Urinary bladder (tissue), 4 donors: ENCODE data around the gene LRRC27. TPM values are rescaled to one million over a fixed set of nuclear protein-coding genes. Genes with fewer than 3 reads are reported as not detected.
"Not testable (repeated sequence)": the region's sequence is repeated elsewhere in the genome, so short reads cannot be mapped to it uniquely, and the experiment has no call there.

Experiments
- DNase-seq: peaks from one replicate; pipeline ENCODE4 v3.0.0-alpha.2; 2015; ENCODE audit errors: extremely low spot score
- H3K27ac ChIP-seq: one replicate; pipeline ENCODE4 v1.5.1; 2013; ENCODE audit warnings: low read depth, mild to moderate bottlenecking, moderate library complexity
- H3K36me3 ChIP-seq: one replicate; pipeline ENCODE4 v1.6.1; 2013; ENCODE audit warnings: mild to moderate bottlenecking, moderate library complexity; ENCODE audit not compliant: insufficient read depth
- H3K4me1 ChIP-seq: one replicate; pipeline ENCODE4 v1.6.1; 2013; ENCODE audit warnings: mild to moderate bottlenecking, moderate library complexity; ENCODE audit not compliant: insufficient read depth
- H3K4me3 ChIP-seq: one replicate; pipeline ENCODE4 v1.5.1; 2013; ENCODE audit warnings: low read depth, low read length
- WGBS: extraction: QIAGEN DNeasy Blood & Tissue Kit; methylation state at CpG from one replicate; pipeline ENCODE4 v1.1.7; 2013; 5-methylcytosine and 5-hydroxymethylcytosine counted together
- polyA plus RNA-seq: library from polyadenylated mRNA; stranded (reverse); fragments of 200-250 nt; gene quantifications from one replicate; pipeline ENCODE4 v1.2.3, GENCODE V29; 2013
- total RNA-seq: library from RNA; depleted of rRNA; stranded (reverse); fragments of >200 nt; gene quantifications from one replicate; pipeline ENCODE4 v1.2.3, GENCODE V29; 2014
- donor health status: healthy with polysubstance abuse.
- donor health status: healthy.

LRRC27 gene
- total and polyA plus RNA-seq, 2 donors = 6.5 to 13.2 TPM

GRCh38 chr10:132346806-132347205, 14.8 kb downstream of the LRRC27 start:
- no peak for DNase-seq
- no peaks in the 10 kb centered on the region for H3K4me1 ChIP-seq
- WGBS = 94% methylated on average over 9 of the region's 9 CpGs
- H3K36me3 ChIP-seq = no peaks in the 10 kb centered on the region
- no peak overlapping the region for H3K27ac ChIP-seq
- no peak overlapping the region for H3K4me3 ChIP-seq

GRCh38 chr10:132347211-132347930, 15.4 kb downstream of the LRRC27 start:
- Histone ChIP-seq H3K4me3 (no peak overlapping the region), H3K36me3 (no peaks in the 10 kb centered on the region), H3K4me1 (no peaks in the 10 kb centered on the region), H3K27ac (no peak overlapping the region)
- DNase-seq = no peak
- 95% methylated on average over 23 of the region's 23 CpGs for WGBS

GRCh38 chr10:132347931-132348267, 15.9 kb downstream of the LRRC27 start:
- Histone ChIP-seq H3K4me1 (no peaks in the 10 kb centered on the region), H3K36me3 (no peaks in the 10 kb centered on the region), H3K27ac (no peak overlapping the region), H3K4me3 (no peak overlapping the region)
- WGBS = 80% methylated on average over 13 of the region's 13 CpGs
- DNase-seq = no peak

GRCh38 chr10:132349766-132350165, 17.8 kb downstream of the LRRC27 start:
- Histone ChIP-seq H3K4me3 (no peak overlapping the region), H3K36me3 (no peaks in the 10 kb centered on the region), H3K27ac (no peak overlapping the region), H3K4me1 (no peaks in the 10 kb centered on the region)
- whole genome bisulfite sequencing = 89% methylated on average over 6 of the region's 6 CpGs
- no peak for DNase-seq

GRCh38 chr10:132350391-132350790, 18.4 kb downstream of the LRRC27 start:
- Histone ChIP-seq H3K4me3 (no peak overlapping the region), H3K36me3 (no peaks in the 10 kb centered on the region), H3K27ac (no peak overlapping the region), H3K4me1 (no peaks in the 10 kb centered on the region)
- 82% methylated on average over 11 of the region's 11 CpGs for WGBS
- DNase-seq = no peak

- 94% methylated on average over 17 of the region's 17 CpGs for WGBS
- Histone ChIP-seq H3K4me1 (no peaks in the 10 kb centered on the region), H3K36me3 (no peaks in the 10 kb centered on the region), H3K27ac (no peak overlapping the region), H3K4me3 (no peak overlapping the region)
- no peak for DNase-seq
Measured at GRCh38 chr10:132350946-132351345, 19.0 kb downstream of the LRRC27 start.

GRCh38 chr10:132351611-132352010, 19.6 kb downstream of the LRRC27 start:
- Histone ChIP-seq H3K4me1 (no peaks in the 10 kb centered on the region), H3K4me3 (no peak overlapping the region), H3K27ac (no peak overlapping the region), H3K36me3 (no peaks in the 10 kb centered on the region)
- WGBS = 88% methylated on average over 25 of the region's 25 CpGs
- DNase-seq = no peak

GRCh38 chr10:132352462-132353308, 20.7 kb downstream of the LRRC27 start:
- DNase-seq, H3K4me1 ChIP-seq, H3K27ac ChIP-seq, H3K4me3 ChIP-seq, H3K36me3 ChIP-seq: not testable (repeated sequence)
- WGBS = 52% methylated on average over 33 of the region's 44 CpGs

GRCh38 chr10:132353456-132354355, 21.7 kb downstream of the LRRC27 start:
- H3K4me1 ChIP-seq = no peaks in the 10 kb centered on the region
- H3K27ac ChIP-seq = no peak overlapping the region
- no peaks in the 10 kb centered on the region for H3K36me3 ChIP-seq
- 91% methylated on average over 20 of the region's 20 CpGs for WGBS
- DNase-seq = no peak
- no peak overlapping the region for H3K4me3 ChIP-seq

GRCh38 chr10:132354356-132355094, 22.5 kb downstream of the LRRC27 start:
- Histone ChIP-seq H3K36me3 (no peaks in the 10 kb centered on the region), H3K27ac (no peak overlapping the region), H3K4me3 (no peak overlapping the region), H3K4me1 (no peaks in the 10 kb centered on the region)
- 90% methylated on average over 32 of the region's 32 CpGs for WGBS
- DNase-seq = no peak

GRCh38 chr10:132355297-132355696, 23.3 kb downstream of the LRRC27 start:
- Histone ChIP-seq H3K27ac (no peak overlapping the region), H3K4me1 (no peaks in the 10 kb centered on the region), H3K4me3 (no peak overlapping the region), H3K36me3 (no peaks in the 10 kb centered on the region)
- 92% methylated on average over 17 of the region's 17 CpGs for WGBS
- DNase-seq = no peak

GRCh38 chr10:132355754-132356153, 23.8 kb downstream of the LRRC27 start:
- Histone ChIP-seq H3K27ac (no peak overlapping the region), H3K4me1 (no peaks in the 10 kb centered on the region), H3K36me3 (no peaks in the 10 kb centered on the region), H3K4me3 (no peak overlapping the region)
- DNase-seq = no peak
- WGBS = 90% methylated on average over 13 of the region's 13 CpGs

- no peak overlapping the region for H3K27ac ChIP-seq
- DNase-seq = no peak
- H3K36me3 ChIP-seq = no peaks in the 10 kb centered on the region
- no peaks in the 10 kb centered on the region for H3K4me1 ChIP-seq
- H3K4me3 ChIP-seq = no peak overlapping the region
- WGBS = 95% methylated on average over 12 of the region's 12 CpGs
Measured at GRCh38 chr10:132356621-132357195, 24.7 kb downstream of the LRRC27 start.
